Measurements from ENCODE around the gene TMEM132C.
A peak's percentile ranks its signal among the peaks of the same experiment; 100 is the strongest.

TMEM132C gene

DNA sequence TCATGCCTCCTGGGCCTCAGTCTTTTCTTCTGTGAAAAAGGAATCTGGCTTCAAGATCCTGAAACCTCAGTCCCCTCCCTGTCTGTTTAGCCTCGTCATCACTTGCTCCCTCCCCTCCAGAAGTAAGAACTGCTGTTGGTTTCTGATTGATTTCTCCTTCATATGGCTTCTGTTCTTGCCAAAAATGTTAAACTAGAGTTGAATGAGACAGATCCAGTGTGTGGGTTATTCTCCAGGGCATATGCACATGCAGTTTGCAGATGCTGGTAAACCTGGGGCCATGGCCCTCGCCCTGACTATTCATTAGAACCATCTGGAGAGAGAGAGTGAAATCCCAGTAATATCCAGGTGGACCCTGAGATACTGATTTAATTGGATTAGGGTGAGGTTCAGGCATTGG lies 175.1 kb downstream of the TMEM132C start:
- DNase-seq (ENCODE audit: low spot score) (no peak), ATAC-seq (ENCODE audit: low read depth) (no peak)
- Histone ChIP-seq H3K4me3 (ENCODE audit: severe bottlenecking) (no peak overlapping the region), H3K36me3 (ENCODE audit: low read depth) (no peaks in the 10 kb centered on the region), H3K27ac (ENCODE audit: poor library complexity, severe bottlenecking) (no peak overlapping the region), H3K4me1 (ENCODE audit: insufficient read depth, poor library complexity, severe bottlenecking) (no peaks in the 10 kb centered on the region), H3K9me3 (ENCODE audit: severe bottlenecking) (no peaks in the 10 kb centered on the region), H3K27me3 (ENCODE audit: insufficient read depth, poor library complexity, severe bottlenecking) (no peaks in the 10 kb centered on the region)
- TF ChIP-seq, protein P1, sequence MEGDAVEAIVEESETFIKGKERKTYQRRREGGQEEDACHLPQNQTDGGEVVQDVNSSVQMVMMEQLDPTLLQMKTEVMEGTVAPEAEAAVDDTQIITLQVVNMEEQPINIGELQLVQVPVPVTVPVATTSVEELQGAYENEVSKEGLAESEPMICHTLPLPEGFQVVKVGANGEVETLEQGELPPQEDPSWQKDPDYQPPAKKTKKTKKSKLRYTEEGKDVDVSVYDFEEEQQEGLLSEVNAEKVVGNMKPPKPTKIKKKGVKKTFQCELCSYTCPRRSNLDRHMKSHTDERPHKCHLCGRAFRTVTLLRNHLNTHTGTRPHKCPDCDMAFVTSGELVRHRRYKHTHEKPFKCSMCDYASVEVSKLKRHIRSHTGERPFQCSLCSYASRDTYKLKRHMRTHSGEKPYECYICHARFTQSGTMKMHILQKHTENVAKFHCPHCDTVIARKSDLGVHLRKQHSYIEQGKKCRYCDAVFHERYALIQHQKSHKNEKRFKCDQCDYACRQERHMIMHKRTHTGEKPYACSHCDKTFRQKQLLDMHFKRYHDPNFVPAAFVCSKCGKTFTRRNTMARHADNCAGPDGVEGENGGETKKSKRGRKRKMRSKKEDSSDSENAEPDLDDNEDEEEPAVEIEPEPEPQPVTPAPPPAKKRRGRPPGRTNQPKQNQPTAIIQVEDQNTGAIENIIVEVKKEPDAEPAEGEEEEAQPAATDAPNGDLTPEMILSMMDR (IDR thresholded peaks at IDR 0.05; ENCODE audit: poor library complexity, severe bottlenecking), result no peak

DNA sequence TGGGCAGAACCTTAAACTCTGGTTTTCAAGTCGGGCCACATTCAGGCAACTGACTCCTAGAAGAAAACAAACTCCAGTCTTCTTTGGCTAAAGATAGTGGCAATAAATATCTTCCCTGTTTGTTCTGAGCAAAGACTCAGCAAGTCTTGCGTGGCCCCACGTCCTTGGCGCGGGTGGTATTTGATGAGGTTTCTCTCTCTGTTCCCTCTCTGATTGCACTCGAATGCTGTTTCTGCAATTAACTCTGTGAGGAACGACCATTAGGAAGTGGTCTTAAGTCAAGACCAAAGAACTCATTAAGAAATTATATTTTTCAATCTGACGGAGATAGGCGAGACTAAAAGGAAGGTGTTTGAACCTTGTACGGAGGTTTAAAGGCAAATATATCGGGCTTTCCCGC lies 177.6 kb downstream of the TMEM132C start:
- H3K27ac ChIP-seq (ENCODE audit: poor library complexity, severe bottlenecking), result no peak overlapping the region
- no peak for ATAC-seq (ENCODE audit: low read depth)
- H3K36me3 ChIP-seq (ENCODE audit: low read depth), result no peaks in the 10 kb centered on the region
- H3K9me3 ChIP-seq (ENCODE audit: severe bottlenecking), result no peaks in the 10 kb centered on the region
- no peak overlapping the region for H3K4me3 ChIP-seq (ENCODE audit: severe bottlenecking)
- TF ChIP-seq, protein P1 (IDR thresholded peaks at IDR 0.05; ENCODE audit: poor library complexity, severe bottlenecking), result no peak
- no peaks in the 10 kb centered on the region for H3K4me1 ChIP-seq (ENCODE audit: insufficient read depth, poor library complexity, severe bottlenecking)
- DNase-seq (ENCODE audit: low spot score), result no peak
- H3K27me3 ChIP-seq (ENCODE audit: insufficient read depth, poor library complexity, severe bottlenecking), result no peaks in the 10 kb centered on the region

DNA sequence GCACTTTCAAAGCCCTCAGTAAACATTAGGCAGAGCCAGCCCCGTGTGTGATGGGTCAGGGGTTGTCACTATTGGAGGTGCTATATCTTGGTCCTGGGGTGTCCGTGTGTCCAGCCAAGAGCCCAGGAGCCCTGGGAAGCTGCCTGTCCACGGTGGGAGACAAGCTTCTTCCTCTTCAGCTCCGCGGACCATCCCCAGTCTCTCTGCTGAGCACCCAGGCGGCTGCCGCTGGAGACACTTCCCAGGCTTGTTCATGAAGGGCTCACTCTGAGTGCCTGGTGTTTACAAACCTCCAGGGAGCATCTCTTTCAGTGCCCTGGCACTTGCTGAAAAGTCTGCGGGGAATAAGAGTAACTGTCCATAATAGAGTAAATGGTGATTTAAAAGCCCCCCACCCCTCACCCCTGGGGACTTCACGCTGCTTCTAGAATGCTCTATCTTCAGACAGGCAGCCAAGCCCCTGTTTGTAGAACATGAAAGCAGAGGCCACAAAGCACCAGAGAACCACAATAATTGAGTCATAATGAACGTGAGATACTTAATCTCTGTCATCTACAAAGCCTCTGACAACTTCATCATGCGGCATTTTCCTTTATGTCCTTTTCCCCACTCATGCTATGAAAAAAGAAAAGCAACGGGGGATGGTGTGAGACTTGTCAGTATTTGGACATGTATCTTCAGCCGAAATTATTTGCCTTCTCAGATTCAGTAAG lies 178.6 kb downstream of the TMEM132C start:
- no peak for DNase-seq (ENCODE audit: low spot score)
- TF ChIP-seq, protein P1 (IDR thresholded peaks at IDR 0.05; ENCODE audit: poor library complexity, severe bottlenecking), result no peak

DNA sequence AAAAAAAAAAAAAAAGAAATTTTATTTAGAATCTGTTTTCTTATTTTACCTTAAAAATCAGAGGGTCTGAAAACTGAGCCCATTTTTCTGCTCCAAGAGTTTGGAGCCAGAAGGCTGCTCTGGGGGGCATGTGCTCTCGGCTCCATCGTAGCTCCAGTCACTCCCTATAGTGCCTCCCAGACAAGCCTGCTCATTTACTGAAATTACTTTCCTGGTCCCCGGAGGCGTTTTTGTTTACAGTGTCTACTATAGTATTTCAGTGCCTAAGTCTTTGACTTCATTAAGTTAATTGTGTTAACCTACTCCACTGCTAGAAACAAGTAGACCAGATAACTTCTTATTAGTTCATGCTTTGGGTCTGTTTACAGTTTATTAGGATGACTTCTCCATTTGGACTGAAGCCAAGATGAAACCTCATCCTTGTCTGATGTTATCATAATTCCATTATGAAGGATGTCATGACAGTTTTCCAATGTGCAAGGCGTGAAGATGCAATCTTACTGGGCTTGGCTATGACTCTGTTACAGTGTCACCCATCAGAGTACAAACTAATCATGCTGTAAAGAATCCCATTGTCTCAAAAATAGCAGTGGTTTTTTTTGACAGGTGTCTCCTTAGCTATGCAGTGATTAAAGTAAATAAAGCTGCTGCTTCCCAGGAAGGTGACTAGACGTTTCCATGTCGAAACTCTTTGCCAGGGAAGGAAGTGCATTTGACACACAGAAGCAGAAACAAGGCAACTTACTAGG lies 182.3 kb downstream of the TMEM132C start:
- TF ChIP-seq, protein P1 (IDR thresholded peaks at IDR 0.05; ENCODE audit: poor library complexity, severe bottlenecking), result no peak
- DNase-seq (ENCODE audit: low spot score) (no peak), ATAC-seq (ENCODE audit: low read depth) (peak; percentile 81)

More for the DNA sequence above, 178.6 kb downstream of the TMEM132C start:
- Histone ChIP-seq H3K9me3 (ENCODE audit: severe bottlenecking) (no peaks in the 10 kb centered on the region), H3K4me3 (ENCODE audit: severe bottlenecking) (no peak overlapping the region), H3K27me3 (ENCODE audit: insufficient read depth, poor library complexity, severe bottlenecking) (no peaks in the 10 kb centered on the region), H3K36me3 (ENCODE audit: low read depth) (no peaks in the 10 kb centered on the region), H3K4me1 (ENCODE audit: insufficient read depth, poor library complexity, severe bottlenecking) (no peaks in the 10 kb centered on the region), H3K27ac (ENCODE audit: poor library complexity, severe bottlenecking) (no peak overlapping the region)
- ATAC-seq (ENCODE audit: low read depth), result no peak

DNA sequence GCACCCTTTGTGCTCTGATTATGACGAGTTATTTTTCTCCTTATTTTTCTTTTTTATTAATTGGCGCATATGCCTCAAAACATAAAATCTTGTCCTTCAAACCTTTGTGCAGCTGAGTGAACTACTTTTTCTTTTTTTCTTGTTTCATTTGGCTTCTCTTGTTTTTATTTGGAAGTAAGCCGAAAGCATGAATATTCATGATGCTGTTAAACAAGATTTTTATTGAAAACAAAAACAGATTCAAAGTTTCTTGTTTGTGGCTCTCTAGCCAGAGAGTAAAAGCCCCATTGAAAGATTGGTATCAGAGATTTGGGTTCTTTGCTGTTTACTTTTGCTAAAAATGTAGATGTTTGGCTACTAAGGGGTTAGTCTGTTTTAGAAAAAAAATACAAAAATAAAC lies 183.8 kb downstream of the TMEM132C start:
- Histone ChIP-seq H3K27me3 (ENCODE audit: insufficient read depth, poor library complexity, severe bottlenecking) (no peaks in the 10 kb centered on the region), H3K4me3 (ENCODE audit: severe bottlenecking) (no peak overlapping the region), H3K27ac (ENCODE audit: poor library complexity, severe bottlenecking) (no peak overlapping the region), H3K9me3 (ENCODE audit: severe bottlenecking) (no peaks in the 10 kb centered on the region), H3K4me1 (ENCODE audit: insufficient read depth, poor library complexity, severe bottlenecking) (no peaks in the 10 kb centered on the region), H3K36me3 (ENCODE audit: low read depth) (no peaks in the 10 kb centered on the region)
- TF ChIP-seq, protein P1 (IDR thresholded peaks at IDR 0.05; ENCODE audit: poor library complexity, severe bottlenecking), result no peak
- ATAC-seq (ENCODE audit: low read depth) (no peak), DNase-seq (ENCODE audit: low spot score) (no peak)

More for the DNA sequence above, 182.3 kb downstream of the TMEM132C start:
- H3K27ac ChIP-seq (ENCODE audit: poor library complexity, severe bottlenecking), result no peak overlapping the region
- H3K27me3 ChIP-seq (ENCODE audit: insufficient read depth, poor library complexity, severe bottlenecking), result no peaks in the 10 kb centered on the region
- H3K36me3 ChIP-seq (ENCODE audit: low read depth), result no peaks in the 10 kb centered on the region
- H3K9me3 ChIP-seq (ENCODE audit: severe bottlenecking), result no peaks in the 10 kb centered on the region
- no peak overlapping the region for H3K4me3 ChIP-seq (ENCODE audit: severe bottlenecking)
- H3K4me1 ChIP-seq (ENCODE audit: insufficient read depth, poor library complexity, severe bottlenecking), result no peaks in the 10 kb centered on the region

Measured in RWPE2 (cell line).